T-cell (primary cell): ENCODE measurements around the gene BRICD5. TPM values are rescaled to one million over a fixed set of nuclear protein-coding genes. Genes with fewer than 3 reads are reported as not detected.
A peak's percentile ranks its signal among the peaks of the same experiment; 100 is the strongest.

Experiments
- ATAC-seq, 4 experiments: fragments of 200-7000 bp in 3 of 4; fragments of 150-1000 bp in 1 of 4; cut with Tn5 transposase; replicated peaks in 1 of 4; 1 replicate in 3 of 4; 2 replicates in 1 of 4; pipeline ENCODE4 v1.10.0; 2021; ENCODE audit warnings: moderate library complexity in 3 of 4, mild to moderate bottlenecking in 2 of 4, moderate number of reproducible peaks in 1 of 4
- CTCF ChIA-PET, 2 donors: fragments of 300-600 bp; sonication (Branson Sonifier 250); formaldehyde crosslinking; loops; one replicate each; lab custom pipeline; 2022; ENCODE audit warnings: antibody characterized with exemption in 2 of 2; lab: Charles Lee
- POLR2A ChIA-PET, 2 donors: fragments of 300-600 bp; sonication (Branson Sonifier 250); formaldehyde crosslinking; loops; one replicate each; lab custom pipeline; 2022; ENCODE audit warnings: antibody characterized with exemption in 2 of 2; lab: Charles Lee
- DNase-seq, 35 experiments: peaks; one replicate each; pipeline versions ENCODE4 v3.0.0 to v3.0.0-alpha.2; 2013 to 2023
- H3K27ac ChIP-seq: one replicate; pipeline ENCODE4 v1.5.1; 2013; ENCODE audit warnings: low read length
- H3K27me3 ChIP-seq, 2 experiments: replicated peaks in 1 of 2; 1 replicate in 1 of 2; 2 replicates in 1 of 2; pipeline versions ENCODE4 v1.6.1 to v1.7.0; 2013; ENCODE audit warnings: low read length in 1 of 2, mixed read lengths in 1 of 2; ENCODE audit not compliant: control insufficient read depth in 2 of 2, insufficient read depth in 2 of 2; ENCODE audit errors: extremely low read depth in 1 of 2
- H3K36me3 ChIP-seq, 2 donors: 1 replicate in 1 of 2; 2 replicates in 1 of 2; pipeline versions ENCODE4 v1.6.1 to v1.7.0; 2013; ENCODE audit warnings: low read length in 1 of 2; ENCODE audit not compliant: control insufficient read depth in 2 of 2, insufficient read depth in 1 of 2; ENCODE audit errors: extremely low read depth in 1 of 2
- H3K4me1 ChIP-seq, 2 experiments: 1 replicate in 1 of 2; 2 replicates in 1 of 2; pipeline versions ENCODE4 v1.6.1 to v1.7.0; 2013; ENCODE audit warnings: low read length in 2 of 2, mixed read lengths in 1 of 2; ENCODE audit not compliant: insufficient read depth in 2 of 2, control insufficient read depth in 1 of 2; ENCODE audit errors: extremely low read depth in 1 of 2
- H3K4me3 ChIP-seq, 2 donors: 1 replicate in 1 of 2; 2 replicates in 1 of 2; pipeline versions ENCODE4 v1.5.1 to v1.7.0; 2013; ENCODE audit warnings: mild to moderate bottlenecking in 2 of 2, low read length in 1 of 2, moderate library complexity in 1 of 2; ENCODE audit not compliant: control insufficient read depth in 1 of 2; ENCODE audit errors: extremely low read depth in 1 of 2
- H3K9me3 ChIP-seq: 2 replicates; pipeline ENCODE4 v1.7.0; 2013
- H3K27ac Mint-ChIP-seq, 2 donors: one replicate each; pipeline ENCODE4 v1.8.0; 2020 to 2021; ENCODE audit warnings: mild to moderate bottlenecking in 2 of 2, mixed read lengths in 2 of 2
- H3K27me3 Mint-ChIP-seq, 2 donors: one replicate each; pipeline ENCODE4 v1.8.0; 2021 to 2022; ENCODE audit warnings: mixed read lengths in 2 of 2
- H3K36me3 Mint-ChIP-seq: one replicate; pipeline ENCODE4 v1.8.0; 2021; ENCODE audit warnings: mixed read lengths
- H3K4me1 Mint-ChIP-seq, 3 donors: one replicate each; pipeline ENCODE4 v1.8.0; 2020 to 2022; ENCODE audit warnings: mixed read lengths in 3 of 3, mild to moderate bottlenecking in 1 of 3
- H3K4me3 Mint-ChIP-seq, 3 donors: one replicate each; pipeline ENCODE4 v1.8.0; 2020 to 2022; ENCODE audit warnings: mild to moderate bottlenecking in 3 of 3, mixed read lengths in 3 of 3, moderate library complexity in 3 of 3
- H3K9me3 Mint-ChIP-seq, 3 donors: one replicate each; pipeline ENCODE4 v1.8.0; 2020 to 2022; ENCODE audit warnings: mixed read lengths in 3 of 3
- WGBS: methylation state at CpG from one replicate; pipeline ENCODE4 v1.1.5; 2013; ENCODE audit warnings: missing lambda C conversion rate; ENCODE audit not compliant: insufficient coverage; 5-methylcytosine and 5-hydroxymethylcytosine counted together
- total RNA-seq, 35 experiments: library from RNA in 6 of 35; stranded (reverse) in 6 of 35; fragments of 120-200 nt in 1 of 35; gene quantifications; one replicate each; pipeline versions ENCODE4 v1.2.1 to v1.2.4 and lab custom pipeline; 2013 to 2026

BRICD5 gene
- total RNA-seq, 5 donors from 2014 or later (not counting 1 experiment from before 2014, with no cell fraction given): 6.7 to 27.7 (median 20.4) TPM

DNA sequence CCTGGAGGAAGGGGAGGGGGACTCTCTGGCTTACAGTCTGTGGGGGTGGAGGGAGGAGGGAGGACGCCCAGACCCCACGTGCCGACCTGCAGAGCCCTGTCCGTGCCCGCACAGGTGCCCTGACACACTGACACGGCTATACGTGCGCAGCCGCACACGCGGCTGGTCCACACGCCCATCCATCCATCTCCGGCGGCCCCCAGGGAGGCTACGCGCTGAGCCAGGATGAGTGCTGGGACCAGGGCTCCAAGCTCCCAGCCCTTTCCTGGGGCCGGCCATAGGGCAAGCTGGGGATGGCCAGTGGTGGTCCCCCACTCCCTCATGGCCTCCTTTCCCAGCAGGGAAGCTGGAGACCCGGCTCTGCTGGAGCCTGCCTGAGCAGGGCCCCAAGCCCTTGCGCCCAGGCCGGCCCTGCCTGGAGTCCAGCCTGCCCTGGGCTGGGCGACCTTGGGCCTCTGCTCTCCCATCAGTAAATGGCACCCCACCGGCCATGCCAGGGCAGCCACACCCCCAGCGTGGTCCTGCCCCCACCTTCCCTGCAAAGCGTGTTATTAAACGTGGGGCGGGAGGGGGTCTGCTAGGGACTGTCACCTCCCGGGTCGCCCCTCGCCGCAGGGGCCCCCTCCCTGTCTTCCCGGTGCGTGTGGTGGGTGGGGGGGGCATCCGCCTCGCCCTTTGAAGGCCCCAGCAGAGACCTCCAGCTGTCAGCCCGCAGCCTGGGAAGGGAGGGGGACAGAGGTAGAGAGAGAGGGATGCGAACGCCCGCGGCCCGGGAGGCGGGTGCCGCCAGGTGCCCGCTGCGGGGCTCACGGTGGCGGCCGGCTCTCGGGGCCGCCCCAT lies 15.1 kb downstream of the BRICD5 start:
- no peaks in the 10 kb centered on the region for H3K36me3 ChIP-seq
- DNase-seq (peak in 2 of 35 experiments; percentile 12 to 19), ATAC-seq (peak; percentile 13 to 39 (median 29))
- peaks cover 0 to 18% of the 10 kb centered on the region in 2 experiments for H3K4me1 ChIP-seq
- no peak overlapping the region for H3K27ac ChIP-seq
- Mint-ChIP-seq H3K4me3 (peak overlapping the region in 2 of 3 donors; percentile 37 to 61), H3K4me1 (peaks cover 0 to 8% (median 4%) of the 10 kb centered on the region in 3 donors), H3K27me3 (peaks cover 11 to 35% of the 10 kb centered on the region in 2 donors), H3K36me3 (no peaks in the 10 kb centered on the region), H3K27ac (no peak overlapping the region), H3K9me3 (no peaks in the 10 kb centered on the region)
- 3% methylated on average over 36 of the region's 49 CpGs for WGBS
- ChIA-PET POLR2A (interaction anchor here (0.6 to 1.1 kb wide), 2 partner anchors 221 to 306 kb away, joined by 3 read pairs; no protein-coding TSS in a partner anchor), CTCF (interaction anchor here in 1 of 2 donors (0.5 to 1.1 kb wide), 2 partner anchors 59 to 306 kb away, joined by 5 to 7 read pairs; no protein-coding TSS in a partner anchor)
- peak overlapping the region in 1 of 2 donors; percentile 29 for H3K4me3 ChIP-seq
- no peaks in the 10 kb centered on the region for H3K9me3 ChIP-seq
- H3K27me3 ChIP-seq: peaks cover 3 to 58% of the 10 kb centered on the region in 2 experiments

DNA sequence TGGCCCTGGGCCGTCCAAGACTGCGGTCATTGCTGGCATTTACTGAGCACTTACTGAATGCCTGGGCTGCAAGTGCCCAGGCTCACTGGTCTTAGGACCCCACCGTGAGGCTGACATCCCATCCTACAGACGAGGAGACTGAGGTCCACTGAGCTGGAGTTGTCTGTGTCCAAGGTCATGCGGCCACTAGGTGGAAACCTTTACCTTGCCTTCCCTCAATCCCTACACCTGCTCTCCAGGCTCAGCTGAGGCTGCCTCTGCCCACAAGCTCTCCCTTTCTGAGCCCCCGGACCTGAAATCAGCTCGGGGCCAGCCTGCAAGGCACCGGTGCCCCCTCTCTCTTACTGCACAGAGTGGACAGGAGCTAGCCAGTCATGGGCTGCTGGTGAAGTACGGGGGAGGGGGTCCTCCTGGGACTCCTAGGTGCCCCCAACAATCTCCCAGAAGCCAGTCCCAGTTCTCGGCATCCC lies 15.8 kb downstream of the BRICD5 start:
- Histone ChIP-seq H3K36me3 (no peaks in the 10 kb centered on the region), H3K9me3 (no peaks in the 10 kb centered on the region), H3K27me3 (peaks cover 3 to 56% of the 10 kb centered on the region in 2 experiments), H3K27ac (no peak overlapping the region), H3K4me3 (no peak overlapping the region), H3K4me1 (peaks cover 0 to 18% of the 10 kb centered on the region in 2 experiments)
- Mint-ChIP-seq H3K27me3 (peaks cover 11 to 29% of the 10 kb centered on the region in 2 donors), H3K9me3 (no peaks in the 10 kb centered on the region), H3K4me1 (peaks cover 0 to 8% (median 4%) of the 10 kb centered on the region in 3 donors), H3K36me3 (no peaks in the 10 kb centered on the region), H3K27ac (no peak overlapping the region), H3K4me3 (peak overlapping the region; percentile 7 to 61 (median 43))
- CTCF ChIA-PET: interaction anchor here in 1 of 2 donors (0.5 to 1.1 kb wide), 3 partner anchors 60 to 306 kb away, joined by 3 to 7 read pairs (median 5); no protein-coding TSS in a partner anchor
- ATAC-seq (peak; percentile 69 to 80 (median 78)), DNase-seq (peak in 30 of 35 experiments; percentile 16 to 78 (median 42))
- WGBS: 40% methylated on average over 5 of the region's 10 CpGs
- POLR2A ChIA-PET: interaction anchor here in 1 of 2 donors (1.1 kb wide), 1 partner anchor 306 kb away, joined by 3 read pairs; no protein-coding TSS in a partner anchor

GRCh38 chr16:2194166-2194834 lies 16.4 kb downstream of the BRICD5 start:
- DNase-seq: peak in 1 of 35 experiments; percentile 22
- H3K9me3 ChIP-seq: no peaks in the 10 kb centered on the region
- CTCF ChIA-PET: interaction anchor here in 1 of 2 donors (0.9 to 1.1 kb wide), 2 partner anchors 64 to 307 kb away, joined by 3 to 5 read pairs; no protein-coding TSS in a partner anchor
- peaks cover 3 to 50% of the 10 kb centered on the region in 2 experiments for H3K27me3 ChIP-seq
- peak in 1 of 4 experiments; percentile 11 for ATAC-seq
- no peaks in the 10 kb centered on the region for H3K36me3 ChIP-seq
- WGBS: 54% methylated on average over 4 of the region's 16 CpGs
- H3K27ac Mint-ChIP-seq: no peak overlapping the region
- no peaks in the 10 kb centered on the region for H3K36me3 Mint-ChIP-seq
- peak overlapping the region in 1 of 3 donors; percentile 61 for H3K4me3 Mint-ChIP-seq
- no peak overlapping the region for H3K27ac ChIP-seq
- H3K4me3 ChIP-seq: no peak overlapping the region
- POLR2A ChIA-PET: interaction anchor here in 1 of 2 donors (1.1 kb wide), 1 partner anchor 307 kb away, joined by 3 read pairs; no protein-coding TSS in a partner anchor
- no peaks in the 10 kb centered on the region for H3K9me3 Mint-ChIP-seq
- peaks cover 0 to 18% of the 10 kb centered on the region in 2 experiments for H3K4me1 ChIP-seq
- peaks cover 11 to 29% of the 10 kb centered on the region in 2 donors for H3K27me3 Mint-ChIP-seq
- peaks cover 0 to 8% (median 4%) of the 10 kb centered on the region in 3 donors for H3K4me1 Mint-ChIP-seq

- Histone ChIP-seq H3K27ac (no peak overlapping the region), H3K27me3 (peaks cover 0 to 31% of the 10 kb centered on the region in 2 experiments), H3K36me3 (no peaks in the 10 kb centered on the region), H3K9me3 (no peaks in the 10 kb centered on the region), H3K4me1 (peaks cover 0 to 12% of the 10 kb centered on the region in 2 experiments), H3K4me3 (no peak overlapping the region)
- no peak overlapping the region for H3K27ac Mint-ChIP-seq
- ChIA-PET POLR2A (no interaction called here), CTCF (no interaction called here)
- WGBS: 87% methylated on average over 11 of the region's 11 CpGs
- peaks cover 0 to 8% (median 4%) of the 10 kb centered on the region in 3 donors for H3K4me1 Mint-ChIP-seq
- peaks cover 5 to 9% of the 10 kb centered on the region in 2 donors for H3K27me3 Mint-ChIP-seq
- no peaks in the 10 kb centered on the region for H3K36me3 Mint-ChIP-seq
- DNase-seq: no peak
- ATAC-seq: no peak
- no peaks in the 10 kb centered on the region for H3K9me3 Mint-ChIP-seq
- no peak overlapping the region for H3K4me3 Mint-ChIP-seq
Measured at GRCh38 chr16:2191446-2191706, 19.3 kb downstream of the BRICD5 start.

- Histone ChIP-seq H3K9me3 (no peaks in the 10 kb centered on the region), H3K4me3 (no peak overlapping the region), H3K4me1 (peaks cover 0 to 10% of the 10 kb centered on the region in 2 experiments), H3K27ac (no peak overlapping the region), H3K36me3 (no peaks in the 10 kb centered on the region), H3K27me3 (peaks cover 0 to 30% of the 10 kb centered on the region in 2 experiments)
- H3K27ac Mint-ChIP-seq: no peak overlapping the region
- ATAC-seq (no peak), DNase-seq (no peak)
- H3K9me3 Mint-ChIP-seq: no peaks in the 10 kb centered on the region
- POLR2A ChIA-PET: interaction anchor here in 1 of 2 donors (0.7 kb wide), 1 partner anchor 250 kb away, joined by 5 read pairs; no protein-coding TSS in a partner anchor
- 81% methylated on average over 20 of the region's 25 CpGs for WGBS
- H3K4me1 Mint-ChIP-seq: peaks cover 0 to 8% (median 4%) of the 10 kb centered on the region in 3 donors
- H3K4me3 Mint-ChIP-seq: no peak overlapping the region
- no peaks in the 10 kb centered on the region for H3K36me3 Mint-ChIP-seq
- peaks cover 5 to 9% of the 10 kb centered on the region in 2 donors for H3K27me3 Mint-ChIP-seq
- CTCF ChIA-PET: no interaction called here
Measured at GRCh38 chr16:2190659-2191445, 19.8 kb downstream of the BRICD5 start.
